PFSK-1 (cell line): ENCODE data around the gene TENT4B.

Experiments
- POLR2AphosphoS5 ChIP-seq: IDR thresholded peaks from 2 replicates; pipeline ENCODE4 v1.6.1; 2012; ENCODE audit warnings: low read depth, mild to moderate bottlenecking, control low read depth, low read length, moderate library complexity
- SIN3A ChIP-seq: IDR thresholded peaks from 2 replicates; pipeline ENCODE4 v1.6.1; 2012; ENCODE audit warnings: mild to moderate bottlenecking, low read length, moderate library complexity, borderline replicate concordance; ENCODE audit not compliant: insufficient read depth
- TAF1 ChIP-seq: IDR thresholded peaks from 2 replicates; pipeline ENCODE4 v1.6.1; 2012; ENCODE audit warnings: low read length, control low read depth, borderline replicate concordance; ENCODE audit not compliant: insufficient read depth
- TF ChIP-seq, protein P1 (sequence below), 2 experiments: IDR thresholded peaks; 2 replicates each; pipeline versions ENCODE4 v1.6.1 to v1.8.0; 2011 to 2012; ENCODE audit warnings: low read depth in 2 of 2, low read length in 2 of 2, control low read depth in 1 of 2, inconsistent platforms in 1 of 2, mild to moderate bottlenecking in 1 of 2, moderate library complexity in 1 of 2; ENCODE audit not compliant: insufficient read depth in 1 of 2

DNA sequence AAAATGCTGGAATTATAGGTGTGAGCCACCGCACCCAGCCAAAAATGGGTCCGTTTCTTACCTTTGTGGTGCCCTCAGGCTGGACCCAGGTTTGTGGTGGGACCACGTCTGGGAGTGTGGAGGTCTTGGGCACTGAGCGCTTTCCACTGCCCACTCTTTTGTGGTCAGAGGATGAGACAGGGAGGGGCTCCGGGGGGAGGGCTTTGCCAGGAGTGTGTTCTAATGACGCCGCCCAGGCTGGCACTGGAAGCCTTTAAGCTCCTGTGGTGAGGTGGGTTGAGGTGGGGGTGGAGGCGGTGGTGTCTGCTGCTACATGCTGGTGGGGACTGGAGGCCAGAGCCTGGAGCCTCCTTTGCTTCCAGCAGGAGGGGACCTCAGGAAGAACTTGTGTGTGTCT, 100.4 kb downstream of the TENT4B start:
- no peak for TF ChIP-seq POLR2AphosphoS5
- TF ChIP-seq TAF1 = no peak
- TF ChIP-seq, protein P1, sequence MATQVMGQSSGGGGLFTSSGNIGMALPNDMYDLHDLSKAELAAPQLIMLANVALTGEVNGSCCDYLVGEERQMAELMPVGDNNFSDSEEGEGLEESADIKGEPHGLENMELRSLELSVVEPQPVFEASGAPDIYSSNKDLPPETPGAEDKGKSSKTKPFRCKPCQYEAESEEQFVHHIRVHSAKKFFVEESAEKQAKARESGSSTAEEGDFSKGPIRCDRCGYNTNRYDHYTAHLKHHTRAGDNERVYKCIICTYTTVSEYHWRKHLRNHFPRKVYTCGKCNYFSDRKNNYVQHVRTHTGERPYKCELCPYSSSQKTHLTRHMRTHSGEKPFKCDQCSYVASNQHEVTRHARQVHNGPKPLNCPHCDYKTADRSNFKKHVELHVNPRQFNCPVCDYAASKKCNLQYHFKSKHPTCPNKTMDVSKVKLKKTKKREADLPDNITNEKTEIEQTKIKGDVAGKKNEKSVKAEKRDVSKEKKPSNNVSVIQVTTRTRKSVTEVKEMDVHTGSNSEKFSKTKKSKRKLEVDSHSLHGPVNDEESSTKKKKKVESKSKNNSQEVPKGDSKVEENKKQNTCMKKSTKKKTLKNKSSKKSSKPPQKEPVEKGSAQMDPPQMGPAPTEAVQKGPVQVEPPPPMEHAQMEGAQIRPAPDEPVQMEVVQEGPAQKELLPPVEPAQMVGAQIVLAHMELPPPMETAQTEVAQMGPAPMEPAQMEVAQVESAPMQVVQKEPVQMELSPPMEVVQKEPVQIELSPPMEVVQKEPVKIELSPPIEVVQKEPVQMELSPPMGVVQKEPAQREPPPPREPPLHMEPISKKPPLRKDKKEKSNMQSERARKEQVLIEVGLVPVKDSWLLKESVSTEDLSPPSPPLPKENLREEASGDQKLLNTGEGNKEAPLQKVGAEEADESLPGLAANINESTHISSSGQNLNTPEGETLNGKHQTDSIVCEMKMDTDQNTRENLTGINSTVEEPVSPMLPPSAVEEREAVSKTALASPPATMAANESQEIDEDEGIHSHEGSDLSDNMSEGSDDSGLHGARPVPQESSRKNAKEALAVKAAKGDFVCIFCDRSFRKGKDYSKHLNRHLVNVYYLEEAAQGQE (IDR thresholded peaks at IDR 0.05; ENCODE audit: insufficient read depth in 1 of 2, low read depth in 2 of 2, low read length in 2 of 2) = no peak
- no peak for TF ChIP-seq SIN3A
